OCI-M2 (cell line): ENCODE results near the gene ZNF407.

Experiments used
- DNase-seq: peaks from one replicate; lab custom pipeline; 2025; ENCODE audit not compliant: unreplicated experiment; lab: John Stamatoyannopoulos, UW

ZNF407 gene

DNA sequence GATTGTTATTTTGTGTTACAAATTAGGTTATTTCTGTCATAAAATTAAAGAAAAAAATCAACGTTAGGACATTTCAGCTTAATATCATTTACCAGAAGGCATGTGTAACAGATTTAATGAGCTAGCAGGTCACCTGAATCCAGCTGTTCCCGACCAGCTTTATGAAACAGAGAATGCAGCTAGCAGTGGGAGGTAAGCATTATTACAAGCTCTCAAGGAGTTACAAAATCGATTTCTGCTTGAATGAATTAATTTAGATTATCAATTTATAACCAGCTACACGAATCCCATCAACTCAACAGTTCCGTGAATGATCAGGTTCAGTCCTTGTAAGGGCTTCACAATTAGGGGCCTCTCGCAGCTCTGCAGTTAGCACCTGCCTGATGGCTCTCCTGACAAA, 399.3 kb downstream of the ZNF407 start:
- DNase-seq, result no peak

DNA sequence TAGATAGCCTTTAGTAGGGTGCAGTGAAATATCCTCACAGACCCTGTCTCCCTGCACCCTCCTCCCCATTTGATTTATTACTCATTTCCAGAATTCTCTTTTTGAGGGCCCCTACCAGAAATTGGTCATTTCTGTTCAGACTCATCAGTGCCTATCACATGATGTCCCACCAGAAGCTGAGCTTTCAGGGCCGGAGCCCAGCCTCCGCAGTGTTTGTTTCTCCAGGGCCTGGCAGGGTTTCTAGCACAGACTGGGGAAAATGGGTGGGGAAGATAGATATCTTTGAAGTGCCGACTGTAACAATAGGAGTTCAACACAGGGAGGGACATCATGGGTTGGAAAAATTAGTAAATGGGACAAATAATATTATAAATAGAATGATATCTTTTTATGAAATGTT, 403.2 kb downstream of the ZNF407 start:
- no peak for DNase-seq

- no peak for DNase-seq
Measured at GRCh38 chr18:75003039-75003438, 405.4 kb downstream of the ZNF407 start.

DNA sequence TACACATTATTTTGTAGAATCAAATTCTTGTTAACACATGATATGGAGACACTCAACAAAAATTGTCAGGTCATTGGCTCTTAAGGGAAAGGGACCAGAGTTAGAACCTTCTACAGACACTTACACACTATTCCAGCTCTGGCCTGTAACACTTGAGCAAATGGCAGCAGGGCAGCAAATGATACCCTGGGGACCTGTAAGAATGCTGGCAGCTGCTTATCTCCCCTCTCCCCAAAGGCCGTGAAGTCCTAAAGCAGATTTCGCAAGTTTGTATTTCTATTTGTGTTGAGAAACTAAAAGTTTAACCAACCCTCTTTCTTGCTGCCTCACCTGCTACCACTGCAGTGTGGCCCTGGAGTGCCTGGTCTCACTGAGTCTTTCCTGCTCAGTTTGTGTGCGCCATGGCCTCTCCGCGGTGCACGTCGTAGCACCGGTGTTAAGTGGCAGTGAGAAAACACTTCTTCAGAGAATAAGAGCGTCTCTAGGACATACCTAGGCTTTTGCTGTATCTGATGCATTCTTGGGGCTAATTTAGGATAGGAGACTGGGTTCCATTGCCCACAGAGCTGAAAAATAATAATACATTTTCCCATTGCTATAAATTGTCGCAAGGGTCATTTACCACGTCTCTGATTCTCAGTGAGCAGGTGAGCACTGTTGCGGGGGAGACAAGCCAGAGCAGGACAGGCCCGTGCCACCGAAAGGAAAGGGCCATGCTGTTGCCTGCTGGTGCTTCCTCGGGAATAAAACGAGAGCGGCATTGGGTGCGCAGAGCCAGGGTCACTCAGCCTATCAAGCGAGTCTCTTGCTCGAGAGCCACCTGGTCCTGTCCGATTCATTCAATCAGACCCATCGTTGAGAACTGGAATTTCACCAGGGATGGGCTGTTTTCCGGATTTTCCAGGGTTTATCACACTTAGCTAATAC, 406.4 kb downstream of the ZNF407 start:
- no peak for DNase-seq

DNA sequence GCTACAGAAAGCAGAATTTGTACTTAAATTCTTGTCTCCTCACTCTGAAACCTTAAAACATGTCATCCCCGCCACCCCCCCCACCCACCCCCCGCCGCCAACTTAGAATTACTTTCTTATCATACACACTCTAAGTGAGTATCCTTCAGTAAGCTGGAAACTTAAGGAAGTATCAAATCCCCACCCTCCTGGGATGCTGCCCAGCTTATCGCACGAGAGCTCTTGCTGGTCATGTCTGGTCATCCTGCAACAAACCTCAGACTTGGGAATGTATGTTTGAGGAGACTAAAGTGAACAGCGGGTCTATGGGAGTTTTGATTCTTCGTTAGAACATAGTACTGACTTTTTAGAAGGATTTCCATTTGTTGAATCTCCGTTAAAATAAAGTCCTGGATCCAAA, 408.0 kb downstream of the ZNF407 start:
- DNase-seq, result no peak

DNA sequence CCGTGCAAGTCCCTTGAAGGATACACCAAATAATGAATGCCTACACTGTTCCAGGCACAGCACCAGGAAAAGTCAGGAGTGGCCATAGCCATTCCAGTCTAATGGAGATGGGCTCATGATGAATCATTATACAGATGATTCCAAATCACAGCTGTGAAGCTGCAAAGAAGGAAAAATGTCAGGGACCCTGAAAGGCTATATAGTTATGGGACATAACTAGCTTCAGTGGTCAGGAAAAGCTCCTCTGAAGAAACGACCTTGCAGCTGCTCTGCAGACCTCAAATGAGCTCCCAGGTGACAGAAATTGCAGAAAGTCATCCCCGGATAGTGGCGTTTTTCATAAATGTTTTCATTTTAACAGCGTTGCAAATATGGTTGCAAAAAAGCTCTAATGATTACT, 410.5 kb downstream of the ZNF407 start:
- no peak for DNase-seq

GRCh38 chr18:75009296-75009695, 411.6 kb downstream of the ZNF407 start:
- DNase-seq, result no peak

DNA sequence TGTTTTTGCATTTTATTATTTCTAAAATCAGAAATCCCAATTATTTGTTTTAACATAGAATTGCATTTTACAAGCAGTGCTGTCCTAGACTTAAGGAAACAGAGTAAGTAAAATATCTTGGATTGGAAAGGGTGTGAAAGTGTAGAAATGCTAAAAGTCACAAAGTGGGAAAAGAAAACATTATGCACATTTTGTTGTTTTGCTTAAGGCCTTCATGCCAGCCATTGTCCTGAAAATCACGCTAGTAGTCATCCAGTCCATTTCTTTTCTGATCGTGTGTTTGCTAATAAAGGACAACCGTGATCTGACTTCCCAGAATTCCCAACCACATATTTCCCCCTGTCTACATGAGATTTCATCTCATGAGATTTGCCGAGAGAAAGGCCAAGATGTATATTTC, 412.2 kb downstream of the ZNF407 start:
- DNase-seq, result no peak

- no peak for DNase-seq
Measured at GRCh38 chr18:75010278-75010677, 412.6 kb downstream of the ZNF407 start.

DNA sequence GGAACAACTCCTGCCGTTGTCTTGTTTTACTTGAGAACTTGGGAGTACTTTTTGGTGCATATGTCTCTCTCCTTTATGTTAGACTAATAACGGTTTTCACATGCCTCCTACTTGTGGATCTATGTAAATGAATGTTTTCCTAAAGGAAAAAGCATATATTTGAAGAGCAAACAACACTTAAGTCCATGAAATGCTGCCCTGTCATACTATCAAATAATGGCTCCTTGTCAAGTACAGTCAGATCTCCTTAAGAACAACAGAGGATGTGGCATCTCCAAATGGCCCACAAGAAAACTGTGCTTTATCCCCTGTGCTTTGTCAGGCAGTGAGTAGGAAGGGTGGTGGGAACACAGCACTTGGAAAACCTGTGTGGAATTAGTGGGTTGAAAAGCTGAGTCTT, 413.0 kb downstream of the ZNF407 start:
- DNase-seq, result no peak

DNA sequence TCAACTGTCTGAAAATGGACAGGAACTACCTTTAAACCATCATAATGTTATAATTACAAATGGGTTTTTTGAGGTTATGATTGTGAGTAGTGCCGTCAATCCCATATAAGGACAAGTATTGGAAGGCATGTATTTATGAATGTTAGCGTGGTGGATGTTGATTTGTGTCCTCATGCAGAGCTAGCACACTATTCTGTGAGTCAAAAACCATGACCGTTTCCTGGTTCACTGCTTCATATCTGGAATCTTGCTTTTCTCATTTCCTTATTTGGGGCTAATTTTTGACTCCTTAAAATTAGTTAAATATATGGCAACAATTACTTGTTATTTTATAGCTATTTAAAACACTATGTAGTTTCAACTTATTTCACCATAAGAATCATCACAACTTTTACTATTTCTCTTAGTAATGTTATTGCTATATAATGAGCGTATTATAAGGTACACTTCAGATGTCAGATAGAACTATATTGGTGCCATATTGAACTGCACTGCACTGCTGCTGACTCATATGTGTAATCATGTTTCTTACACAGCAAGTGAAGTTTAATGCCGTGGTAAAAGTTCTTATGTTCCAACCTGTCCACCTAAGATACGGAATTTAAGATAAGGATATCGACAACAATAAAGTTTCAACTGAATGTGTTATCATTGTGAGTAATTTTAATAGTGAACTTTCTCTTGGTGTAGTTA, 418.5 kb downstream of the ZNF407 start:
- no peak for DNase-seq

DNA sequence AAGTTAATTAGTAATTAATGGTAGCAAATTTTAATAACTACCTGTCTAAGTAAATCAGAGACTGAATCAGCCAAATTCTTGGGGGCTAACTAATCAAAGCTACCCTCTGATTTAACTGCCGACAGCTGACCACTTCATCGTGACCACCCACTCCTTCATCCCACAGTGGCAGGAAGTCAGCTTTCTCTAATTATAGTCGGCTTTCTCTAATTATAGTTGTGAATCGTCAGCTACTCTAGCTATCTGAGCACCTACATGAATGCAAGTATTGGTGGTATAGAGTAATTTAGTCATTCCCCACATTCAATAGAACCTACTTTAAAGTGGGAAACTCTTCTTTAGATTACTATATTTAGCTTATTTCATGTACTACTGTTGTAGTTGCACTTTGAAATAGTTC, 425.8 kb downstream of the ZNF407 start:
- DNase-seq, result no peak

DNA sequence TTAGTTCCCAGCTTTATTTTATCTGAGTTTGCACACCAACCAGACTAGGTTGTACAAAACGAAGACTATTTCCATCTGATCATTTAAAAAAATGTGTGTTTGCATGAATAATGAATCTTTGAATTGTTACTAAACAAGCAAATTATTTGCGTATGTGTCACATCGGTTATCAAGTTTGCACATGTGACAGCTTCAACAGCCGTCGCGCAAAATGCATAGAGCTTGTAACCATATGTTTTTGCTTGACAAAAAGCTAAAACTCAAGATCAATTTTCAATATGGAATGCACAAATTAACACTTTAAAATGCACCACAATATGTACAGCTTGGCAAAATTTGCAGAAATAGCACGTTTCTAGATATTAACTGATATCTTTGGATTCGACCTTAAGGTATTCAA, 427.2 kb downstream of the ZNF407 start:
- DNase-seq, result no peak

DNA sequence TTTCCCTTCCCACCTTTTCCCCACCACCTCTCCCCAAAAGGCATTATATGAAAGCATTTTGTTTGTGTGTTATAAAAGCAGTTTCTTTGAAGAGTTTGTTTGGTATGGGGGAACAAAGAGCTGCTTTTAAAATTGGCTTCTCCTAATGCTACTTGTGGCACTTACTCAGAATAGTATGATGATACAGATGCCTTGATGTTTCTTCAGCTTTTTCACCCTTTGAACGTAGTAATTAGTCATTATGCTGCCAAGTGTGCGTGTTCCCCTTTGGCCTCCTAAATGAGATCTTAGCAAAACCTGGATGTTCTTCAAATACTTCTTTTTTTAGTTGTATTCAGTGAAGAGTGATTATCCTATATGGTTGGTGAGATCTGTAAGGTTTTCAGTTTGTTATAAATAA, 427.9 kb downstream of the ZNF407 start:
- no peak for DNase-seq

GRCh38 chr18:75029481-75029880, 431.8 kb downstream of the ZNF407 start:
- DNase-seq, result no peak

- DNase-seq, result no peak
Measured at GRCh38 chr18:75031717-75032317, 434.1 kb downstream of the ZNF407 start.

- no peak for DNase-seq
Measured at GRCh38 chr18:75033516-75033915, 435.8 kb downstream of the ZNF407 start.

DNA sequence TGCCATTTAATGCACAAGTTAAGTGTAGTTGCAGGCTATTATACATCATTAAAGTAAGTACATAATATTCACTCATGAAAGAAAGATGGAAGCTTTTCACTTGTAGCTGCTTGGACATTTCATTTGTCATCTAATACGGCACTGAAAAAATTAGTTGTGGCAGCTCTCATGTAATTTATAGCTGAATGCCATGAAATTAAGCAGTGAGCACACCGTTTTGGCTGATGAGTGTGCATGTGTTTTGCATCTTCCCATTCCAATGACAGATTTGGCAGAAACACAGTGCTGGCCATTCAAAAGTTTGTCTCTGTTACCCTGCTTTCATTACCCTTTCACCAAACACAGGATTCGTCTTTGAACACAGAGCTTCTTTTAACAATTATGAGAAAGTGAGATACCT, 437.3 kb downstream of the ZNF407 start:
- no peak for DNase-seq

DNA sequence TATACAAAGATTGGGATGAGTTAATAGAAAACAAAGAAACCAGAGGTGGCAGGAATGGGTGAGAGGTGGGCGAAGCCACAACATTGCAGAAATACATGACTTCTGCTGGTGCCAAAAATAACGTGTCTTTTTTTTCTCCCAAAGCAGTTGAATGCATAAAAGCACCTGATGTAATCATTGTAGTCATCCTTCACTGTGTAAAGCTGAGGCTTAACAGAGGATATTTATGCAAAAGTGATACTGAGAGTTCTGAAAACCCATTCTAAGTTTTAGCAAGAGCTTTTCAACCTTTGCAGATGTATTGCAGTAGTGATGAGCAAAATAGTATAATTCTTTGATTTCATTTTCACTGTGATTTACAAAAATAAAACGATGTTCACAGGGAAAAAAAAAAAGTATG, 438.3 kb downstream of the ZNF407 start:
- DNase-seq, result no peak

- no peak for DNase-seq
Measured at GRCh38 chr18:75036917-75037688, 439.4 kb downstream of the ZNF407 start.

DNA sequence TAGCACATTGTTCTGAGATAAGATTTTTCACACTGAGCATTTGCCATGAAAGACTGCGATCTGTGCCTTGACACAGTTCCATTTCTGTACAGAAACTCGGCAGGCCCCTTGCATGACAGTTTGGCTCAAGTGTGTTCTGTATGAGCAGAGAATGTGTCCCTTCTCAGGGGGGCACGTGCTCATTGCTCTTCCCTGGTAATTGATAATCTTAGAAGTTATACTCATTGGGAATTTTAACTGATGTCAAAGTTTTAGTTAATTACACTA, 440.0 kb downstream of the ZNF407 start:
- DNase-seq, result no peak

DNA sequence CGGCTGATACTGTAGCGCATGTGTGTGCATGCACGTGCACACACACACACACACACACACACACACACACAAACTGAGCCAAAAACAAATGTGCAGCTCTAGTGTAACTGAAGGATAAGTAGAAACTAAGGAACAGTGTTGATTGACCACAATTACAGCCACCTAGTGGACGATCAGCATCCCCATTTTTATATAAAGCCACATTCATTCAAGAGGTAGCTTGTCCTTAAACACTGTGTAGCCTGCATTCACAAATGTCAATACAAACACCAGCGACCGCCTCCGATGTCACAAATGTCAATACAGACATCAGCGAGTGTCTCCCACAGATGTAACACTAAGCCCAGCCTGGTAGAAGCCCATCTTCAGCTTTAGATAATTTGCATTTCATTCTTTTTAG, 443.9 kb downstream of the ZNF407 start:
- no peak for DNase-seq
